Measurements from ENCODE around the gene DCAF15.

The DCAF15 gene

DNA sequence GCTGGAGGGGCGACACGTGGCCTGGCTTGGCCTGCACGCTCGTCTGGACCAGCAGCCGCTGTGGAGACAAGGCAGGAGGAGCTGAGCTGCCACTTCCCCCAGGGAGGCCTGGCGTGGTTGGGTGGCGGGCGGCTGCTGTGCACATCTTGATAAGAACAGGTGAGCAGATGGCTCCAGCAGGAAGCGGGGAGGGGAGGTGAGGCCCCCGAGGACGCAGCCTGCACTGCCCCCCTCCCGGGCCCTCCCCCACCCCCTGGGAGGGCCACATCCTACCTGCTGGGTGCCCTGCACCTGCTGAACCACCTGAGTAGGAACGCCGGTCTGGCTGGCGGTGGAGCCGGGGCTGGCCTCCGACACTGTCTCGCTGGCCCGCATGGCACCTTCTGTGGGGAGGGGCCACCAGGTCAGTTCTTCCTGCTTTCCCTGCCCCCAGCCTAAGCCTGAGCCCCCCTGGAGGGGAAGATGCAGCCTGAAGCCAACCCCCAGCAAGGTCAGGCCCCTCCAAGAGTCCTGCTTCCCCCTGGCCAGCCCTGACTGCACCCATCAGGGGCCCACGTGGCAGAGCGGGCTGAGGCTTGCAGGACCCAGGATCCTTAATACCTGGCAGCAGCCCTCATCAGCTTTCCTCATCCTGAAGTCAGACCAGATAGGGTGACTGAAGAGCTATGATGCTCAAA, 31.0 kb downstream of the DCAF15 start:
- no peak for TF ChIP-seq CEBPB (IDR thresholded peaks at IDR 0.05)
- TF ChIP-seq, protein P1, sequence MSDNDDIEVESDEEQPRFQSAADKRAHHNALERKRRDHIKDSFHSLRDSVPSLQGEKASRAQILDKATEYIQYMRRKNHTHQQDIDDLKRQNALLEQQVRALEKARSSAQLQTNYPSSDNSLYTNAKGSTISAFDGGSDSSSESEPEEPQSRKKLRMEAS (IDR thresholded peaks at IDR 0.05) = no peak
- TF ChIP-seq RAD21 (IDR thresholded peaks at IDR 0.05; ENCODE audit: low read depth) = no peak
- no peak for TF ChIP-seq EP300 (IDR thresholded peaks at IDR 0.05; ENCODE audit: borderline replicate concordance)
- no peak for TF ChIP-seq REST (IDR thresholded peaks at IDR 0.05; ENCODE audit: low read depth)
- TF ChIP-seq ZBTB7A (IDR thresholded peaks at IDR 0.05; ENCODE audit: low read depth) = no peak

- TF ChIP-seq EGR1 (IDR thresholded peaks at IDR 0.05) = no peak
- no peak for TF ChIP-seq REST (IDR thresholded peaks at IDR 0.05; ENCODE audit: low read depth)
- no peak for TF ChIP-seq RAD21 (IDR thresholded peaks at IDR 0.05; ENCODE audit: low read depth)
- no peak for TF ChIP-seq FOXM1 (IDR thresholded peaks at IDR 0.05; ENCODE audit: borderline replicate concordance, low read depth)
- TF ChIP-seq, protein P1 (IDR thresholded peaks at IDR 0.05) = no peak
- TF ChIP-seq CEBPB (IDR thresholded peaks at IDR 0.05) = no peak
- TF ChIP-seq EP300 (IDR thresholded peaks at IDR 0.05; ENCODE audit: borderline replicate concordance) = no peak
- TF ChIP-seq YY1 (IDR thresholded peaks at IDR 0.05; ENCODE audit: low read depth) = no peak
- no peak for TF ChIP-seq TEAD4 (IDR thresholded peaks at IDR 0.05)
- no peak for TF ChIP-seq TCF12 (IDR thresholded peaks at IDR 0.05; ENCODE audit: low read depth)
- TF ChIP-seq, protein P2, sequence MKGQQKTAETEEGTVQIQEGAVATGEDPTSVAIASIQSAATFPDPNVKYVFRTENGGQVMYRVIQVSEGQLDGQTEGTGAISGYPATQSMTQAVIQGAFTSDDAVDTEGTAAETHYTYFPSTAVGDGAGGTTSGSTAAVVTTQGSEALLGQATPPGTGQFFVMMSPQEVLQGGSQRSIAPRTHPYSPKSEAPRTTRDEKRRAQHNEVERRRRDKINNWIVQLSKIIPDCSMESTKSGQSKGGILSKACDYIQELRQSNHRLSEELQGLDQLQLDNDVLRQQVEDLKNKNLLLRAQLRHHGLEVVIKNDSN (IDR thresholded peaks at IDR 0.05) = no peak
- no peak for TF ChIP-seq TAF1 (IDR thresholded peaks at IDR 0.05; ENCODE audit: low read depth)
- no peak for TF ChIP-seq NFIC (IDR thresholded peaks at IDR 0.05)
- no peak for TF ChIP-seq CREB1 (IDR thresholded peaks at IDR 0.05; ENCODE audit: low read depth)
- no peak for TF ChIP-seq ZBTB7A (IDR thresholded peaks at IDR 0.05; ENCODE audit: low read depth)
Observed at GRCh38 chr19:13984186-13984585, 31.9 kb downstream of the DCAF15 start.

DNA sequence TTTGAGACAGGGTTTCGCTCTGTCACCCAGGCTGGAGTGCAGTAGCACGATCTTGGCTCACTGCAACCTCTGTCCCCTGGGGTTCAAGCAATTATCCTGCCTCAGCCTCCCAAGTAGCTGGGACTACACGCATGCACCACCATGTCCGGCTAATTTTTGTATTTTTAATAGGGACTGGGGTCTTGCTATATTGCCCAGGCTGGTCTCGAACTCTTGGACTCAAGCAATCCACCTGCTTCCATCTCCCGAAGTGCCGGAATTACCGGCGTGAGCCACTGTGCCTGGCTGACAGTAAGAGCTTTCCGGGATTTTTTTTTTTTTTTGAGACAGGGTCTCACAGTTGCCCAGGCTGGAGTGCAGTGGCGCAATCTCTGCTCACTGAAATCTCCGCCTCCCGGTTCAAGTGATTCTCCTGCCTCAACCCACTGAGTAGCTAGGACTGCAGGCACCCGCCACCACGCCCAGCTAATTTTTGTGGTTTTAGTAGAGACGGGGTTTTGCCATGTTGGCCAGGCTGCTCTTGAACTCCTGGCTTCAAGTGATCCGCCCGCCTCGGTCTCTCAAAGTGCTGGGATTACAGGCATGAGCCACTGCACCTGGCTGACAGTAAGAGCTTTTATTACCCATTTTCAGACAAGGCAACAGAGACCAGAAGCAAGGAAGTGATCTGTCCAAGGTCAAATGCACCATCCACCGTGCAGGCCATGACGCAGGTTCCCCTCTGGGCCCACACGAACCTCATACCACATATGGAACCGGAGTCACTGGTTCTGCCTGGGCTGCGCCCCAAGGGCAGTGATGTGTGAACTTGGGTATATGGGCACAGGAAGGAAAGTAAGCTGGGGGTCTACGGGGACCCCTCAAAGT, 32.8 kb downstream of the DCAF15 start:
- TF ChIP-seq EP300 (IDR thresholded peaks at IDR 0.05; ENCODE audit: borderline replicate concordance) = no peak
- no peak for TF ChIP-seq FOXM1 (IDR thresholded peaks at IDR 0.05; ENCODE audit: borderline replicate concordance, low read depth)
- no peak for TF ChIP-seq REST (IDR thresholded peaks at IDR 0.05; ENCODE audit: low read depth)
- no peak for TF ChIP-seq TCF12 (IDR thresholded peaks at IDR 0.05; ENCODE audit: low read depth)
- TF ChIP-seq RAD21 (IDR thresholded peaks at IDR 0.05; ENCODE audit: low read depth) = no peak

- TF ChIP-seq CREB1 (IDR thresholded peaks at IDR 0.05; ENCODE audit: low read depth) = no peak
- no peak for TF ChIP-seq TEAD4 (IDR thresholded peaks at IDR 0.05)
- no peak for TF ChIP-seq TAF1 (IDR thresholded peaks at IDR 0.05; ENCODE audit: low read depth)
- TF ChIP-seq REST (IDR thresholded peaks at IDR 0.05; ENCODE audit: low read depth) = no peak
- TF ChIP-seq, protein P1 (IDR thresholded peaks at IDR 0.05) = no peak; the same call in 1 of the 2 replicates
- no peak for TF ChIP-seq YY1 (IDR thresholded peaks at IDR 0.05; ENCODE audit: low read depth)
- TF ChIP-seq EGR1 (IDR thresholded peaks at IDR 0.05) = no peak
- TF ChIP-seq, protein P2 (IDR thresholded peaks at IDR 0.05) = peak; percentile 91
Observed at GRCh38 chr19:13985771-13986347, 33.5 kb downstream of the DCAF15 start.
